Parathyroid adenoma (tissue), 2 donors: ENCODE results near the gene SLC2A11.
"Not testable (repeated sequence)": the region's sequence is repeated elsewhere in the genome, so short reads cannot be mapped to it uniquely, and the experiment has no call there.

Experiments
- H2AFZ ChIP-seq: fragments of 300-600 bp; sonication (generic); one replicate; pipeline ENCODE4 v1.7.0; 2017; ENCODE audit warnings: antibody characterized with exemption, mild to moderate bottlenecking
- H3K27ac ChIP-seq: fragments of 300-600 bp; sonication (generic); one replicate; pipeline ENCODE4 v1.7.0; 2017
- H3K27me3 ChIP-seq: fragments of 300-600 bp; sonication (generic); one replicate; pipeline ENCODE4 v1.7.0; 2017; ENCODE audit warnings: low read length; ENCODE audit not compliant: control insufficient read depth, insufficient read depth
- H3K36me3 ChIP-seq: fragments of 300-600 bp; sonication (generic); one replicate; pipeline ENCODE4 v1.7.0; 2017; ENCODE audit warnings: low read length; ENCODE audit not compliant: control insufficient read depth, insufficient read depth
- H3K4me1 ChIP-seq: fragments of 300-600 bp; sonication (generic); one replicate; pipeline ENCODE4 v1.7.0; 2017; ENCODE audit warnings: control low read depth
- H3K4me2 ChIP-seq: fragments of 300-600 bp; sonication (generic); one replicate; pipeline ENCODE4 v1.7.0; 2017; ENCODE audit warnings: low read length
- H3K4me3 ChIP-seq: fragments of 300-600 bp; sonication (generic); one replicate; pipeline ENCODE4 v1.7.0; 2017; ENCODE audit warnings: low read depth, low read length
- H3K79me2 ChIP-seq: fragments of 300-600 bp; sonication (generic); one replicate; pipeline ENCODE4 v1.7.0; 2017; ENCODE audit warnings: control low read depth
- H3K9ac ChIP-seq: fragments of 300-600 bp; sonication (generic); one replicate; pipeline ENCODE4 v1.7.0; 2017; ENCODE audit warnings: mild to moderate bottlenecking
- H3K9me3 ChIP-seq: fragments of 300-600 bp; sonication (generic); one replicate; pipeline ENCODE4 v1.7.0; 2017; ENCODE audit warnings: low read length; ENCODE audit not compliant: control insufficient read depth
- CTCF ChIP-seq: fragments of 300-600 bp; sonication (generic); IDR thresholded peaks from one replicate; pipeline ENCODE4 v1.7.0; 2017; ENCODE audit warnings: antibody characterized with exemption, mild to moderate bottlenecking
- donor health status: primary hyperparathyroidism.

Gene SLC2A11

GRCh38 chr22:23898006-23898974 is 40.6 kb downstream of the SLC2A11 start:
- H3K79me2 ChIP-seq: peaks cover 5% of the 10 kb centered on the region
- H3K4me2 ChIP-seq: no peak overlapping the region
- H3K4me3 ChIP-seq: no peak overlapping the region
- H3K9ac ChIP-seq: no peak overlapping the region
- no peaks in the 10 kb centered on the region for H3K36me3 ChIP-seq
- no peak overlapping the region for H3K27ac ChIP-seq
- H3K9me3 ChIP-seq: no peaks in the 10 kb centered on the region
- peaks cover 21% of the 10 kb centered on the region for H3K4me1 ChIP-seq
- no peaks in the 10 kb centered on the region for H3K27me3 ChIP-seq
- TF ChIP-seq CTCF: no peak
- no peak overlapping the region for H2AFZ ChIP-seq

GRCh38 chr22:23899042-23899745 is 41.5 kb downstream of the SLC2A11 start:
- Histone ChIP-seq H3K4me1 (peaks cover 17% of the 10 kb centered on the region), H3K4me3 (no peak overlapping the region), H3K27ac (no peak overlapping the region), H3K4me2 (no peak overlapping the region), H3K9me3 (no peaks in the 10 kb centered on the region), H3K9ac (no peak overlapping the region), H3K79me2 (peaks cover 5% of the 10 kb centered on the region), H2AFZ (no peak overlapping the region), H3K27me3 (no peaks in the 10 kb centered on the region), H3K36me3 (no peaks in the 10 kb centered on the region)
- TF ChIP-seq CTCF: no peak

GRCh38 chr22:23900227-23900626 is 42.6 kb downstream of the SLC2A11 start:
- peaks cover 17% of the 10 kb centered on the region for H3K4me1 ChIP-seq
- not testable (repeated sequence) for H3K79me2 ChIP-seq, H3K4me3 ChIP-seq, H2AFZ ChIP-seq, H3K9ac ChIP-seq, H3K27me3 ChIP-seq, H3K27ac ChIP-seq, H3K36me3 ChIP-seq, H3K4me2 ChIP-seq, H3K9me3 ChIP-seq

- Histone ChIP-seq H3K27me3 (no peaks in the 10 kb centered on the region), H3K79me2 (no peaks in the 10 kb centered on the region), H3K4me1 (peaks cover 11% of the 10 kb centered on the region), H3K9ac (no peak overlapping the region), H3K9me3 (no peaks in the 10 kb centered on the region), H3K27ac (peak overlapping the region; percentile 66), H3K36me3 (no peaks in the 10 kb centered on the region), H3K4me2 (peak overlapping the region; percentile 44), H2AFZ (no peak overlapping the region), H3K4me3 (peak overlapping the region; percentile 6)
- TF ChIP-seq CTCF: no peak
Observed at GRCh38 chr22:23901600-23901999, 43.9 kb downstream of the SLC2A11 start.

GRCh38 chr22:23903328-23903971 is 45.8 kb downstream of the SLC2A11 start:
- no peak for TF ChIP-seq CTCF
- Histone ChIP-seq H3K4me3 (no peak overlapping the region), H3K9ac (no peak overlapping the region), H3K36me3 (no peaks in the 10 kb centered on the region), H3K4me2 (no peak overlapping the region), H3K79me2 (no peaks in the 10 kb centered on the region), H3K27me3 (no peaks in the 10 kb centered on the region), H2AFZ (no peak overlapping the region), H3K9me3 (no peaks in the 10 kb centered on the region), H3K27ac (no peak overlapping the region), H3K4me1 (peaks cover 9% of the 10 kb centered on the region)
